Vagina (tissue), 2 donors: ENCODE results near the gene ODAD3.

Experiments
- CTCF ChIP-seq, 3 experiments: fragments of 450-650 bp in 2 of 3; fragments of 200-600 bp in 1 of 3; sonication (generic) in 1 of 3; IDR thresholded peaks; one replicate each; pipeline ENCODE4 v1.5.1; 2017 to 2019; ENCODE audit warnings: antibody characterized with exemption in 3 of 3, mild to moderate bottlenecking in 2 of 3, moderate library complexity in 2 of 3
- POLR2A ChIP-seq, 2 donors: fragments of 450-650 bp; IDR thresholded peaks; one replicate each; pipeline ENCODE4 v1.6.1; 2017; ENCODE audit warnings: antibody characterized with exemption in 2 of 2, mild to moderate bottlenecking in 2 of 2, moderate library complexity in 2 of 2

- TF ChIP-seq POLR2A (IDR thresholded peaks at IDR 0.05) (no peak), CTCF (IDR thresholded peaks at IDR 0.05) (no peak)
These were observed 55.0 kb downstream of the ODAD3 start for GRCh38 chr19:11379857-11380350.
